T1000 (cell line): ENCODE results near the gene KITLG.
"Not testable (repeated sequence)": the region's sequence is repeated elsewhere in the genome, so short reads cannot be mapped to it uniquely, and the experiment has no call there.

Experiments
- DNase-seq: peaks from one replicate; lab custom pipeline; 2025; ENCODE audit warnings: mixed read lengths; lab: John Stamatoyannopoulos, UW

KITLG gene

GRCh38 chr12:88580051-88580871, at the start of gene KITLG:
Gene KITLG, minus strand, starts transcription at chr12:88580471. Its CDS starts 193 bp downstream, at chr12:88580278.
- peak; percentile 78 for DNase-seq

GRCh38 chr12:88628856-88629509, 48.7 kb upstream of the KITLG start:
- no peak for DNase-seq

- DNase-seq: not testable (repeated sequence)
These were observed 47.8 kb upstream of the KITLG start for GRCh38 chr12:88628035-88628434.

- no peak for DNase-seq
These were observed 47.2 kb upstream of the KITLG start for GRCh38 chr12:88627501-88627900.

GRCh38 chr12:88625356-88625755, 45.1 kb upstream of the KITLG start:
- DNase-seq: no peak

- DNase-seq: no peak
These were observed 44.6 kb upstream of the KITLG start for GRCh38 chr12:88624911-88625310.

GRCh38 chr12:88623777-88624548, 43.7 kb upstream of the KITLG start:
- DNase-seq: no peak

GRCh38 chr12:88617352-88617751, 37.1 kb upstream of the KITLG start:
- no peak for DNase-seq

- no peak for DNase-seq
These were observed 35.2 kb upstream of the KITLG start for GRCh38 chr12:88615490-88615889.

- no peak for DNase-seq
These were observed 24.4 kb upstream of the KITLG start for GRCh38 chr12:88604646-88605045.

GRCh38 chr12:88600272-88600671, 20.0 kb upstream of the KITLG start:
- peak; percentile 3 for DNase-seq

- no peak for DNase-seq
These were observed 17.1 kb upstream of the KITLG start for GRCh38 chr12:88597365-88597764.

- no peak for DNase-seq
These were observed 15.4 kb upstream of the KITLG start for GRCh38 chr12:88595697-88596096.

- no peak for DNase-seq
These were observed 14.5 kb upstream of the KITLG start for GRCh38 chr12:88594780-88595179.

- no peak for DNase-seq
These were observed 11.1 kb upstream of the KITLG start for GRCh38 chr12:88591343-88591742.

GRCh38 chr12:88590851-88591250, 10.6 kb upstream of the KITLG start:
- no peak for DNase-seq

GRCh38 chr12:88585077-88585476, 4.8 kb upstream of the KITLG start:
- DNase-seq: no peak

GRCh38 chr12:88579601-88580050, 645 bp downstream of the KITLG start:
- DNase-seq: no peak

GRCh38 chr12:88579161-88579517, 1.1 kb downstream of the KITLG start:
- DNase-seq: no peak

GRCh38 chr12:88578276-88579160, 1.8 kb downstream of the KITLG start:
- no peak for DNase-seq

GRCh38 chr12:88577537-88577936, 2.7 kb downstream of the KITLG start:
- DNase-seq: no peak

GRCh38 chr12:88576866-88577265, 3.4 kb downstream of the KITLG start:
- DNase-seq: no peak
